LNCaP clone FGC (cell line): ENCODE data around the gene IL1RAPL1.

ENCODE experiments used
- DNase-seq: peaks from one replicate; pipeline ENCODE4 v3.0.0-alpha.2; 2011; ENCODE audit warnings: low read depth
- H3K4me3 ChIP-seq: 2 replicates; pipeline ENCODE4 v1.5.1; 2011; ENCODE audit warnings: mild to moderate bottlenecking, low read depth, low read length, control low read depth
- CTCF ChIP-seq: IDR thresholded peaks from 2 replicates; pipeline ENCODE4 v1.5.1; 2012; ENCODE audit warnings: mild to moderate bottlenecking; ENCODE audit not compliant: control insufficient read depth, insufficient read depth; ENCODE audit errors: extremely low read depth

The IL1RAPL1 gene

DNA sequence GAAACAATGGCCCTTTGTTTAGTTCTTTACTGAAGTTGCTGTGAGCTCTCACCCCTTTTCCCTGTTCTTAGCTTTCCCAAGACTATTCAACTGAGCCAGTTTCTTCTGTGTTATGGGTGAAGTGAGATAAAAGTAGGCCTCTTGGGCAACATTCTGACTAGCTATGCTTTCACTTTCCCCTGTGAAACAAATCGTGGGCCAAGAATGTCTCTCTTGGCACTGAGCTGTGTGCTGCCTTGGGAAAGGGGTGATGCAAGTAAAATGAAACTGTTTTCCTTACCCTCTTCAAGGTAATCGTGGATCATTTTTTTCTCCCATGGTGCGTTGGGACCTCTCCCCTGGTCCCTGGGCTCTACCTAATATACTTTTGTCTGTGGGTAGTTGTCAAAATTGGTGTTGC, 974.2 kb downstream of the IL1RAPL1 start:
- H3K4me3 ChIP-seq, result no peak overlapping the region
- DNase-seq, result no peak
- no peak for TF ChIP-seq CTCF

DNA sequence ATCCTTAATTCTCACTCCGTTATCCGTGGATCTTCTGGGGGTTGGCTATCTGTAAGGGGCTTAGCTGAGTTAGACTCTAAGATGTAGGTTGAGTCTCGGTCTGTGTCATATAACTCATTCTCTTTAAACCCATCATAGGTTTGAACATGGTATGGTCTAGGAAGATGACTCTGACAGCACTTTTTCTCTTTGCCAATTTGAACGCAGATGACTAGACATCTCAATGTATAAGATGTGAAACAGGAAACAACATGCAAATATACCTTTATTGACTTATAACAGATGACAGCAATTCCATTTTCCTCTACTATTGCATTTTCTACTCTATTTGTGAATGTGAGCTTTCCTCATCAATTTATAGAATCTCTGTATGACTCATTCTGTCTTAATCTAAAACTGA, 993.3 kb downstream of the IL1RAPL1 start:
- TF ChIP-seq CTCF, result no peak
- H3K4me3 ChIP-seq, result no peak overlapping the region
- no peak for DNase-seq

- no peak for DNase-seq
- no peak overlapping the region for H3K4me3 ChIP-seq
- no peak for TF ChIP-seq CTCF
These were observed 994.0 kb downstream of the IL1RAPL1 start for GRCh38 chrX:29581223-29581622.

GRCh38 chrX:29587107-29587506, 999.9 kb downstream of the IL1RAPL1 start:
- TF ChIP-seq CTCF, result no peak
- DNase-seq, result no peak
- no peak overlapping the region for H3K4me3 ChIP-seq

GRCh38 chrX:29590921-29591320, 1003.7 kb downstream of the IL1RAPL1 start:
- no peak for TF ChIP-seq CTCF
- no peak overlapping the region for H3K4me3 ChIP-seq
- no peak for DNase-seq

DNA sequence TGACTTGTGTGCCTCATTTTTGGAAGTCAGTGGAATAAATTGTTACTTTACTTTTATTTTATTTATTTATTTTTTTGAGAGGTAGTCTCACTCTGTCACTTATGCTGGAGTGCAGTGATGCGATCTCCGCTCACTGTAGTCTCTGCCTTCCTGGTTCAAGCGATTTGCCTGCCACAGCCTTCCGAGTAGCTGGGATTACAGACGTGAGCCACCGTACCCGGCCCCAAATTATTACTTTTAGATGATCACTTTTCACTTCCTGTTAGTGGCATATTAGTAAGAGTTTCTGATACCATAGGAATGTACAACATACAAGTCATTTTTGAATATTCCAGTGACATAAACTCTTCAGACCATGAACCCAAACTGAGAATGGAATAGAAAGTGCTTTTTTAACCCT, 1017.1 kb downstream of the IL1RAPL1 start:
- TF ChIP-seq CTCF, result no peak
- no peak overlapping the region for H3K4me3 ChIP-seq
- no peak for DNase-seq

DNA sequence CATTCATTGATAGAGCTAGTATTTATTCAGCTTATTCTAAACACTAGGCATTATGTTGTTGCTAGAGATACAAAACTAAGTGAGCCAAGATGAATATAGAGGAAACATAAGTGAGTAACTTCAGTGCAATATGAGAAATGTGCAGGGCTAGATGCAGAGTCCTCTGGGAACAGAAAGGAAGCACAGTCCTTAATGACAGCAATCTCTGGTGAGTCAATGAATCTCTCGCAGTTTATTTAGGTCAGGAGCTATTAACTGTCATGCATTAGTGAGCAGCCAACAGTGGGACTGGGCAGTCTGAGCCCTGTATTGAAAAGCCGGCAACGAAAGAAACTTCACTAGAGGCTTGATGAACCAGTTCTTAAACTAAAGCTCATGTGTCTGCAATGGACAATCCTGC, 1030.0 kb downstream of the IL1RAPL1 start:
- no peak overlapping the region for H3K4me3 ChIP-seq
- TF ChIP-seq CTCF, result no peak
- DNase-seq, result no peak
